Measurements from ENCODE around the gene HEMK1. TPM values are rescaled to one million over a fixed set of nuclear protein-coding genes. Genes with fewer than 3 reads are reported as not detected.

The HEMK1 gene
- total and polyA plus RNA-seq, 2 of the 8 experiments (the other 6 are each of a cell fraction or from before 2014, with no cell fraction given) = 9.7 to 10.6 TPM

- TF ChIP-seq CHD7 (IDR thresholded peaks at IDR 0.05; ENCODE audit: insufficient replicate concordance, low read length) (no peak), CHD1 (IDR thresholded peaks at IDR 0.05; ENCODE audit: low read depth, low read length) (no peak), JUND (IDR thresholded peaks at IDR 0.05; ENCODE audit: low read length) (no peak), SUZ12 (IDR thresholded peaks at IDR 0.05; ENCODE audit: low read length) (no peak), SP4 (IDR thresholded peaks at IDR 0.05; ENCODE audit: low read length) (no peak), ASH2L (IDR thresholded peaks at IDR 0.05; ENCODE audit: low read length) (no peak), CTCF (IDR thresholded peaks at IDR 0.05; ENCODE audit: control extremely low read depth in 1 of 3, insufficient read depth in 1 of 3, low read depth in 1 of 3, low read length in 3 of 3) (no peak)
These were observed 47.8 kb upstream of the HEMK1 start (continued) for GRCh38 chr3:50521572-50521971.
